Glutamatergic neuron (in vitro differentiated cells): Measurements from ENCODE around the gene GRM1. TPM values are rescaled to one million over a fixed set of nuclear protein-coding genes. Genes with fewer than 3 reads are reported as not detected.

ENCODE experiments used
- DNase-seq: peaks from one replicate; pipeline ENCODE4 v3.0.0; 2022
- H3K27ac Mint-ChIP-seq: one replicate; pipeline ENCODE4 v1.8.0; 2020; ENCODE audit warnings: mild to moderate bottlenecking, mixed read lengths, inconsistent platforms; ENCODE audit not compliant: unreplicated experiment
- H3K27me3 Mint-ChIP-seq: one replicate; pipeline ENCODE4 v1.8.0; 2020; ENCODE audit warnings: mild to moderate bottlenecking, moderate library complexity, mixed read lengths, inconsistent platforms; ENCODE audit not compliant: unreplicated experiment
- H3K36me3 Mint-ChIP-seq: one replicate; pipeline ENCODE4 v1.8.0; 2020; ENCODE audit warnings: mild to moderate bottlenecking, mixed read lengths, inconsistent platforms; ENCODE audit not compliant: unreplicated experiment
- H3K4me1 Mint-ChIP-seq: one replicate; pipeline ENCODE4 v1.8.0; 2020; ENCODE audit warnings: mild to moderate bottlenecking, low read depth, mixed read lengths, inconsistent platforms; ENCODE audit not compliant: unreplicated experiment
- H3K4me3 Mint-ChIP-seq: one replicate; pipeline ENCODE4 v1.8.0; 2020; ENCODE audit warnings: mild to moderate bottlenecking, mixed read lengths, inconsistent platforms; ENCODE audit not compliant: unreplicated experiment
- H3K9me3 Mint-ChIP-seq: one replicate; pipeline ENCODE4 v1.8.0; 2020; ENCODE audit warnings: mild to moderate bottlenecking, moderate library complexity, mixed read lengths, inconsistent platforms; ENCODE audit not compliant: unreplicated experiment
- CTCF ChIP-seq: fragments of 200-600 bp; sonication (generic); IDR thresholded peaks from one replicate; pipeline ENCODE4 v1.5.0; 2021; ENCODE audit not compliant: partially characterized antibody, unreplicated experiment
- total RNA-seq: library from RNA; stranded (reverse); fragmentation: NEBNext Ultra II Directional; extraction: Animal tissue kit (Norgen Biotek cat#: 25700); gene quantifications from one replicate; pipeline ENCODE4 v1.2.1, GENCODE V29; 2021; ENCODE audit not compliant: unreplicated experiment

GRM1 gene
- total RNA-seq, 1 donor from 2014 or later, result 0.17 TPM

GRCh38 chr6:146281651-146282362 is 252.9 kb downstream of the GRM1 start:
- Mint-ChIP-seq H3K36me3 (no peaks in the 10 kb centered on the region), H3K9me3 (no peaks in the 10 kb centered on the region), H3K4me3 (no peak overlapping the region), H3K4me1 (no peaks in the 10 kb centered on the region), H3K27me3 (no peaks in the 10 kb centered on the region), H3K27ac (no peak overlapping the region)
- TF ChIP-seq CTCF, result no peak
- DNase-seq, result no peak

- H3K9me3 Mint-ChIP-seq, result no peaks in the 10 kb centered on the region
- H3K4me1 Mint-ChIP-seq, result no peaks in the 10 kb centered on the region
- H3K36me3 Mint-ChIP-seq, result no peaks in the 10 kb centered on the region
- DNase-seq, result no peak
- no peak overlapping the region for H3K4me3 Mint-ChIP-seq
- no peak for TF ChIP-seq CTCF
- no peaks in the 10 kb centered on the region for H3K27me3 Mint-ChIP-seq
- no peak overlapping the region for H3K27ac Mint-ChIP-seq
Observed at GRCh38 chr6:146282837-146283236, 254.0 kb downstream of the GRM1 start.

GRCh38 chr6:146284311-146284710 is 255.4 kb downstream of the GRM1 start:
- Mint-ChIP-seq H3K4me3 (no peak overlapping the region), H3K27me3 (no peaks in the 10 kb centered on the region), H3K4me1 (no peaks in the 10 kb centered on the region), H3K36me3 (no peaks in the 10 kb centered on the region), H3K27ac (no peak overlapping the region), H3K9me3 (no peaks in the 10 kb centered on the region)
- no peak for DNase-seq
- no peak for TF ChIP-seq CTCF

GRCh38 chr6:146286961-146287360 is 258.1 kb downstream of the GRM1 start:
- Mint-ChIP-seq H3K4me1 (no peaks in the 10 kb centered on the region), H3K36me3 (no peaks in the 10 kb centered on the region), H3K27me3 (no peaks in the 10 kb centered on the region), H3K9me3 (no peaks in the 10 kb centered on the region), H3K27ac (no peak overlapping the region), H3K4me3 (no peak overlapping the region)
- no peak for TF ChIP-seq CTCF
- no peak for DNase-seq

- no peaks in the 10 kb centered on the region for H3K4me1 Mint-ChIP-seq
Observed at GRCh38 chr6:146287691-146288369, 259.0 kb downstream of the GRM1 start.

More at GRCh38 chr6:146287691-146288369, 259.0 kb downstream of the GRM1 start:
- no peak overlapping the region for H3K27ac Mint-ChIP-seq
- H3K36me3 Mint-ChIP-seq, result no peaks in the 10 kb centered on the region
- no peaks in the 10 kb centered on the region for H3K27me3 Mint-ChIP-seq
- no peak for DNase-seq
- H3K9me3 Mint-ChIP-seq, result no peaks in the 10 kb centered on the region
- TF ChIP-seq CTCF, result no peak
- no peak overlapping the region for H3K4me3 Mint-ChIP-seq
